ENCODE data around the gene ETV4.

DNA sequence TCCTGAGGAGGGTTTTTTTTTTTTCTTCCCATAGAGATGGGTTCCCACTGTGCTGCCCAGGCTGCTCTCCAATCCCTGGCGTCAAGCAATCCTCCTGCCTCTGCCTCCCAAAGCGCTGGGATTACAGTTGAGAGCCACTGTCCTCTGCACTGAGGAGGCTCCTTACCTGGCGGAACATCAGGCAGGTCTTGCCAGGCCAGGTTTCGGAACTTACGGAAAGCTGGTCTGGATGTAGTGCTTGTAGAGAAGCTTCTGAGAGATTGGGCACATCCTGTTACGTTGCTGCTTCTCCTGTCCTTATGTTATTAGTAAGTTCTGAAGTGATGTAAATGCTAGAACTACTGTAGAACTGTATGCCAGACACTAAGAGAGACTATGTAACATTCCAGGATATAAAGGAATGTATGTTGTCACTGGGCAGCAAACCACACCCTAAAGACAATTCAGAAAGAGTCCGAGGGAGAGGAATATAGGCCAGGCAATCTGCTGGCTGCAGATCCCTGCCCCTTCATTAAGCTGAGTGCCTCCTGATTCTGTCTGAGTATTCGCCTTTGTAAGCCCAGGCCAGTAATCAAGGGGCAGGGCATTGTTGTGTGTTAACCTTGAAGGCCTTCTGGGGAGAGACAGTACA, 21.1 kb downstream of the ETV4 start:
- TF ChIP-seq SPI1 (IDR thresholded peaks at IDR 0.05; ENCODE audit: borderline replicate concordance, low read depth) (no peak), CTCF (IDR thresholded peaks at IDR 0.05; ENCODE audit: insufficient read depth, low read length) (no peak), POLR2AphosphoS5 (IDR thresholded peaks at IDR 0.05; ENCODE audit: low read depth) (no peak), REST (IDR thresholded peaks at IDR 0.05; ENCODE audit: insufficient replicate concordance, low read depth) (no peak), GABPA (IDR thresholded peaks at IDR 0.05; ENCODE audit: low read depth) (no peak)
